Stimulated activated CD4-positive, alpha-beta T cell treated with anti-CD3 and anti-CD28 coated beads, Interleukin-2, amount 100 ng/mL, for 48 hours (primary cell): ENCODE data around the gene MOB3B.

ENCODE experiments used
- DNase-seq, 2 donors: peaks; one replicate each; pipeline ENCODE4 v3.0.0-alpha.2; 2020

Gene MOB3B

GRCh38 chr9:27353474-27354229 lies 176.0 kb downstream of the MOB3B start:
- DNase-seq = no peak

GRCh38 chr9:27353166-27353473 lies 176.5 kb downstream of the MOB3B start:
- DNase-seq = no peak

- DNase-seq = no peak
Measured at GRCh38 chr9:27352457-27353165, 177.0 kb downstream of the MOB3B start.

GRCh38 chr9:27351438-27351837 lies 178.2 kb downstream of the MOB3B start:
- DNase-seq = no peak

GRCh38 chr9:27350382-27350976 lies 179.1 kb downstream of the MOB3B start:
- DNase-seq = no peak

- no peak for DNase-seq
Measured at GRCh38 chr9:27349698-27350080, 179.9 kb downstream of the MOB3B start.

GRCh38 chr9:27348785-27349697 lies 180.6 kb downstream of the MOB3B start:
- DNase-seq = no peak

- DNase-seq = no peak
Measured at GRCh38 chr9:27347889-27348288, 181.7 kb downstream of the MOB3B start.

- no peak for DNase-seq
Measured at GRCh38 chr9:27344776-27345175, 184.8 kb downstream of the MOB3B start.

- DNase-seq = no peak
Measured at GRCh38 chr9:27341545-27342294, 187.9 kb downstream of the MOB3B start.

GRCh38 chr9:27340961-27341511 lies 188.6 kb downstream of the MOB3B start:
- DNase-seq = no peak

- DNase-seq = no peak
Measured at GRCh38 chr9:27340285-27340674, 189.3 kb downstream of the MOB3B start.

GRCh38 chr9:27339661-27340284 lies 189.8 kb downstream of the MOB3B start:
- no peak for DNase-seq

- no peak for DNase-seq
Measured at GRCh38 chr9:27338527-27338903, 191.1 kb downstream of the MOB3B start.

GRCh38 chr9:27337833-27338526 lies 191.6 kb downstream of the MOB3B start:
- no peak for DNase-seq

- no peak for DNase-seq
Measured at GRCh38 chr9:27337236-27337635, 192.4 kb downstream of the MOB3B start.

- DNase-seq = no peak
Measured at GRCh38 chr9:27336829-27337228, 192.8 kb downstream of the MOB3B start.

GRCh38 chr9:27336126-27336525 lies 193.5 kb downstream of the MOB3B start:
- no peak for DNase-seq

- no peak for DNase-seq
Measured at GRCh38 chr9:27335075-27335474, 194.5 kb downstream of the MOB3B start.

- DNase-seq = peak; percentile 42 to 47
Measured at GRCh38 chr9:27333241-27334052, 196.2 kb downstream of the MOB3B start.
